NB4 (cell line): ENCODE data around the gene RNF112.

Source experiments
- DNase-seq: peaks from one replicate; pipeline ENCODE4 v3.0.0; 2010; ENCODE audit warnings: low read depth
- H3K4me3 ChIP-seq: one replicate; pipeline ENCODE4 v1.5.1; 2011; ENCODE audit warnings: mild to moderate bottlenecking, low read depth, low read length, moderate library complexity
- MYC ChIP-seq: IDR thresholded peaks from 2 replicates; pipeline ENCODE4 v1.6.1; 2011; ENCODE audit warnings: low read depth, low read length
- POLR2A ChIP-seq: IDR thresholded peaks from 2 replicates; pipeline ENCODE4 v1.6.1; 2011; ENCODE audit warnings: mild to moderate bottlenecking; ENCODE audit not compliant: insufficient read length; ENCODE audit errors: extremely low read depth
- TF ChIP-seq, protein P1 (sequence below): IDR thresholded peaks from 2 replicates; pipeline ENCODE4 v1.6.1; 2011; ENCODE audit warnings: low read depth, low read length
- TF ChIP-seq, protein P2 (sequence below): IDR thresholded peaks from one replicate; pipeline ENCODE4 v1.5.1; 2012; ENCODE audit warnings: low read depth, low read length

RNF112 gene

DNA sequence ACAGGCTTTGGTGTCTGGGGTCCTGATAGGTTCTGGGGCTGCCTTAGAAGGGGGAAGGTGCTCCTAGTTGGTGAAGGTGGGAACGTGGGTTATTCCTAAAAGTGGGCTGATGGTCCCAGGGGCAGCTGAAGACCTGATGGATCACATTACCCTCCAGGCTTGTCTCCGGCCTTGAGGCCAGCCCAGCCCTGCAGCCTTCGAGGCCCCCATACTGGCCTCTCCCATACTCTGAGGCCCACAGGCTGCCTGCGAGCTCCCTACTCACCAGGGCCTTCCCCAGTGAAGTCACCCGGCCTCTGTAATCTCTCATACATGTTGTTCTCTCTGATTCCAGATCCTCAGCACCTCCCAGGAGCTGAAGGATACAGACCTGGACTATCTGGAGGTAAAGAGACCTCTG lies 2.7 kb downstream of the RNF112 start:
- TF ChIP-seq POLR2A (no peak), MYC (no peak)
- TF ChIP-seq, protein P1, sequence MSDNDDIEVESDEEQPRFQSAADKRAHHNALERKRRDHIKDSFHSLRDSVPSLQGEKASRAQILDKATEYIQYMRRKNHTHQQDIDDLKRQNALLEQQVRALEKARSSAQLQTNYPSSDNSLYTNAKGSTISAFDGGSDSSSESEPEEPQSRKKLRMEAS, result no peak
- TF ChIP-seq, protein P2, sequence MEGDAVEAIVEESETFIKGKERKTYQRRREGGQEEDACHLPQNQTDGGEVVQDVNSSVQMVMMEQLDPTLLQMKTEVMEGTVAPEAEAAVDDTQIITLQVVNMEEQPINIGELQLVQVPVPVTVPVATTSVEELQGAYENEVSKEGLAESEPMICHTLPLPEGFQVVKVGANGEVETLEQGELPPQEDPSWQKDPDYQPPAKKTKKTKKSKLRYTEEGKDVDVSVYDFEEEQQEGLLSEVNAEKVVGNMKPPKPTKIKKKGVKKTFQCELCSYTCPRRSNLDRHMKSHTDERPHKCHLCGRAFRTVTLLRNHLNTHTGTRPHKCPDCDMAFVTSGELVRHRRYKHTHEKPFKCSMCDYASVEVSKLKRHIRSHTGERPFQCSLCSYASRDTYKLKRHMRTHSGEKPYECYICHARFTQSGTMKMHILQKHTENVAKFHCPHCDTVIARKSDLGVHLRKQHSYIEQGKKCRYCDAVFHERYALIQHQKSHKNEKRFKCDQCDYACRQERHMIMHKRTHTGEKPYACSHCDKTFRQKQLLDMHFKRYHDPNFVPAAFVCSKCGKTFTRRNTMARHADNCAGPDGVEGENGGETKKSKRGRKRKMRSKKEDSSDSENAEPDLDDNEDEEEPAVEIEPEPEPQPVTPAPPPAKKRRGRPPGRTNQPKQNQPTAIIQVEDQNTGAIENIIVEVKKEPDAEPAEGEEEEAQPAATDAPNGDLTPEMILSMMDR, result no peak
- no peak overlapping the region for H3K4me3 ChIP-seq
- DNase-seq, result no peak

DNA sequence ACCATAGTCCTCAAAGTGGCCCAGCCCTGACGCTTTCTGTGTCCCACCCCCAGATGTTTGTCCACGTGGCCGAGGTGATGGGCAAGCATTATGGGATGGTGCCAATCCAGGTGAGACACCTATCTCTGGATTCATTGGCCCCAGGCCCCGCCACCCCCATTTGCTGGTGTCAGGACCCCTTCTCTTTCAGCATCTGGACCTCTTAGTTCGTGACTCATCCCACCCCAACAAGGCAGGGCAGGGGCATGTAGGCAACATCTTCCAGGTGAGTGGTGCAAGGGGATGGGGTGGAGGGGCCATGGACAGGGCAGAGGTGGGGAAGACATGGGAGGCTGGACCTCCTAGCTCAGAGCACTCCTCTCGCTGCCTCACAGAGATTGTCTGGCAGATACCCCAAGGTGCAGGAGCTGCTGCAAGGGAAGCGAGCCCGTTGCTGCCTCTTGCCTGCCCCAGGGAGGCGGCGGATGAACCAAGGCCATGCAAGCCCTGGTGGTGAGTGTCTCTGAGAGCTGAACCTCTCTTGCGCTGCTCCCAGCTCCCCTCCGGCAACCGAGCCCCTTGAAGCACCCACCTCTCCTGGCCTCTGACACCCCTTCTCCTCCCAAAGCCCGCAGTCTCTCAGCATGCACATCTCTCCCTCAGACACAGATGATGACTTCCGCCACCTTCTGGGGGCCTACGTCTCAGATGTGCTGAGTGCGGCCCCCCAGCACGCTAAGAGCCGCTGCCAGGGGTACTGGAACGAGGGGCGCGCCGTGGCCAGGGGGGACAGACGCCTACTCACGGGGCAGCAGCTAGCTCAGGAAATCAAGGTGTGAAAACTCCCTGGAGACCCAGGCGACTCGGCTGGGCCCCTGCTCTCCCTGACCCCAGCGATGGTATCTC lies 3.6 kb downstream of the RNF112 start:
- TF ChIP-seq, protein P1, result no peak
- TF ChIP-seq MYC (no peak), POLR2A (no peak)
- TF ChIP-seq, protein P2, result no peak

DNA sequence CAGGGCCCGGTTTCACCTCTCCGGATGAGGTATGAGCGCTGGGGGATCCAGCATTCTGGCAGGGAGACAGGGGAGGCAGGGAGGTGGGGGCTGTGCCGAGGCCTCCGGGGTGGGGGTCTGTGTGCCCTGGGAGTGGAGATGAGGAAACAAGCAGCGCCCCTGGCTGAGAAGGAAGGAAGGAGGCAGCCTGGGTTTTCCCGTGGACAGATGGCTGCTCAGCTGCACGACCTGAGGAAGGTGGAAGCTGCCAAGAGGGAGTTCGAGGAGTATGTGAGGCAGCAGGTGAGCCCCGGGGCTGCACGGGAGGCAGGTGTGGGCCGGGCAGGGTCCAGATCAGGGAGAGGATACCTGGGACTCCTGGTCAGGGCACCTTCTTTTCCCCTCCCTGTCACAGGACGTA lies 4.3 kb downstream of the RNF112 start:
- TF ChIP-seq, protein P2, result no peak
- TF ChIP-seq POLR2A (no peak), MYC (no peak)
- TF ChIP-seq, protein P1, result no peak
- DNase-seq, result no peak

More for the DNA sequence above, 3.6 kb downstream of the RNF112 start:
- no peak overlapping the region for H3K4me3 ChIP-seq
- DNase-seq, result no peak

DNA sequence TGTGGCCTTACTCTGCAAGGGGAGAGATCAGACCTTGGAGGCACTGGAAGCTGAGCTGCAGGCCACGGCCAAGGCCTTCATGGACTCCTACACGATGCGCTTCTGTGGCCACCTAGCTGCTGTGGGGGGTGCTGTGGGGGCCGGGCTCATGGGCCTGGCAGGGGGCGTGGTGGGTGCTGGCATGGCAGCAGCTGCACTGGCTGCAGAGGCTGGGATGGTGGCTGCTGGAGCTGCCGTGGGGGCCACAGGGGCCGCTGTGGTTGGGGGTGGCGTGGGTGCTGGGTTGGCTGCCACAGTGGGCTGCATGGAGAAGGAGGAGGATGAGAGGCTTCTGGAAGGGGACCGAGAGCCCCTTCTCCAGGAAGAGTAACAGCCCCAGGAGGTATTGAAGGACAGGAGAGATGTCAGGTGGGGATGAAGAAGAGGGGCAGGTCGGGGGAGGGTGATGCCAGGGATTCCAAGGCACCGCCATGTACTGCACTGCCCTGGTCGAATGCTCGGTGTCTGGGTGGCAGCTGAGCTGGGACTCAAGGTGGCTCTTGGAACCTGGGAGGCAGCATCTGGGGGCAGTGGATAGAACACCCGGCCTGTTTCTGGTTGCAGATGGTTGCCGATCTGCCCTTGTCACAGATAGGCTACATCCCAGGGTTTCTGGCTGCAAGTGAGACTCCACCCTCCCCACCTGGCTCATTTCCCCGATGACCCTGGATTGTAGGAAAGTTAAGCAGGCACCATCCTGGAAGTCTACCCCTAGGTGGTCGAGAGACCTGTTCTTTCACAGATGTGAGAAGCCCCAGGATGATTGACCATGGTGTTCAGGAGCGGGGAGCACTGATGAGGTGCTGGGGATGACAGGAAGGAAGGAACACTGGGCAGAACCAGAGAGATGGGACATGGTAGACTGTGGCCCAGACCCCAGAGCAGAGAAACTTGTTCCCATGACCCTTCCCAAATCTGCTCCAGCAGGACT lies 5.1 kb downstream of the RNF112 start:
- no peak for TF ChIP-seq POLR2A
- TF ChIP-seq, protein P2, result no peak
- no peak overlapping the region for H3K4me3 ChIP-seq
- DNase-seq, result no peak

More for the DNA sequence above, 4.3 kb downstream of the RNF112 start:
- H3K4me3 ChIP-seq, result no peak overlapping the region

DNA sequence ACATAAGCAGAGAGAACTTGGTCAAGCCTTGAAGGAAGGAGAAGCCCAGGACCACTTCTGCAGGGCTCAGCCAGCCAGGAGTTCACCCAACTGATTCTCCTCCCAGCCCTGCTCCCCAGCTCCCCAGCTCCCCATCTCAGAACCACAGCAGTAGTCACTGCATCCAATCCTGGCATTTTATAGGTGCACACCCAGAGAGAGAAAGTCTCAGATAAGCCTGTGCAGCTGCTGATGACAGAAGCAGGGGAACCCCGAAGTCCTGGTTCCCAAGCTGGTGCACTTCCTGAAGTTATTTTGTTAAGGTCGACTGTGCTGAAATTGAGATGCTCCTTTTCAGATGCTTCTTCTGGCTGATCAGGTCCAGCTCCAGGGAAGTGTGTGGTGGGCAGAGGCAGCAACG lies 6.6 kb downstream of the RNF112 start:
- TF ChIP-seq POLR2A, result no peak
- TF ChIP-seq MYC, result no peak
- TF ChIP-seq, protein P1, result no peak
- TF ChIP-seq, protein P2, result no peak
- H3K4me3 ChIP-seq, result no peak overlapping the region
- no peak for DNase-seq
